Right ventricle myocardium superior (tissue), 1 donor: ENCODE results near the gene GRIP2. TPM values are rescaled to one million over a fixed set of nuclear protein-coding genes. Genes with fewer than 3 reads are reported as not detected.
"Not testable (repeated sequence)": the region's sequence is repeated elsewhere in the genome, so short reads cannot be mapped to it uniquely, and the experiment has no call there.

Source experiments
- ATAC-seq: fragments of 200-7000 bp; cut with Tn5 transposase; one replicate; pipeline ENCODE4 v1.9.1; 2020; ENCODE audit warnings: mild to moderate bottlenecking; ENCODE audit not compliant: poor library complexity
- DNase-seq: peaks from one replicate; pipeline ENCODE4 v3.0.0-alpha.2; 2020
- intact Hi-C: fragments of 100-400 bp; cut with DNase I; formaldehyde crosslinking; loops from one replicate; pipeline ENCODE4 v1.11.2; 2022
- total RNA-seq: library from RNA; stranded (reverse); fragmentation: NEBNext Ultra II Directional; extraction: Animal tissue kit (Norgen Biotek cat#: 25700); gene quantifications from one replicate; pipeline ENCODE4 v1.2.1, GENCODE V29; 2021
- donor health status: DM: no; HTN: yes; CAD: no; lungs with severe emphysema.

GRIP2 gene
- total RNA-seq, 1 donor from 2014 or later, result 40.1 TPM

- DNase-seq (peak; percentile 41), ATAC-seq (no peak)
- intact Hi-C loops, result no loop called here
Observed at GRCh38 chr3:14525685-14526631, 14.2 kb downstream of the GRIP2 start.

GRCh38 chr3:14524920-14525660 is 15.1 kb downstream of the GRIP2 start:
- intact Hi-C loops, result no loop called here
- DNase-seq, result peak; percentile 15

GRCh38 chr3:14524311-14524711 is 15.8 kb downstream of the GRIP2 start:
- ATAC-seq, result peak; percentile 67
- DNase-seq, result peak; percentile 71
- intact Hi-C loops, result no loop called here

More at GRCh38 chr3:14524920-14525660, 15.1 kb downstream of the GRIP2 start:
- no peak for ATAC-seq

DNA sequence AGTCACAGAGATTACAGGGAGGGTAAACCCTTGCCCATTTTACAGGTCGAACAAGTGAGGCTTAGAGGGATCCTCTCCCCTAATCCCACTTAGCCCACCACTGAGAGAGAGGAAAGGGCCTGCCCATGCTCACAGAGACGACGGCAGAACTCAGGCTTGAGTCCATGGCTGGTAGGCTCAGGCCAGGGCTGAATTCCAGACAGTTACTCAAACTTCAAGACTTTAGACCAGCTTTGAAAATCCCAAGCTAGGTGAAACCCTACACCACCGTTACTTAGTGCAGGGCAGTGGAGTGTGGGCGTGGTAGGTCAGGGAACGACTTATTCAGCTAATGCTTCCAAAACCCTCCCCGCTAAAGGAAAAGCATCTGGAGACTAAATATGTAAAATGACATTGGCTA is 16.4 kb downstream of the GRIP2 start:
- ATAC-seq (no peak), DNase-seq (no peak)
- intact Hi-C loops, result no loop called here

DNA sequence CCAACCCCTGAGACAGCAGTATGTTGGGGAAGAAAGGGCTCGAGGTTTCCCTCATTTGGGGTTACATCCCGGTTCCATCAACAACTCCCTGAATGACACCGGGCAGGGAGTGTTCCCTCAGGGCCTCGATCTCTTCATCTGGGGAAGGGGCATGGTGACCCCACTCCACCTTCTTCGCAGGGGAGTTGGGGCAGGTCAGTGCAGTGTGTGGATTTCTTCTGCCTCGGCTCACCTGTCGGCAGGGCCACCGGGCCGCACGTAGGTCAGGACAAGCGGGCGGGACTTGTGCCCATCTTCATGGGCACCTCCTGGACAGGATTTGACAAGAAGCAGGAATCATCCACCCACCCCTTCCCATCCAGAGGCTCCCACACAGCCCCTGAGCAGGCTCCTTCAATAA is 17.4 kb downstream of the GRIP2 start:
- DNase-seq, result no peak
- ATAC-seq, result no peak
- intact Hi-C loops, result no loop called here

GRCh38 chr3:14522129-14522691 is 17.9 kb downstream of the GRIP2 start:
- intact Hi-C loops, result no loop called here
- DNase-seq (peak; percentile 84), ATAC-seq (peak; percentile 86)

DNA sequence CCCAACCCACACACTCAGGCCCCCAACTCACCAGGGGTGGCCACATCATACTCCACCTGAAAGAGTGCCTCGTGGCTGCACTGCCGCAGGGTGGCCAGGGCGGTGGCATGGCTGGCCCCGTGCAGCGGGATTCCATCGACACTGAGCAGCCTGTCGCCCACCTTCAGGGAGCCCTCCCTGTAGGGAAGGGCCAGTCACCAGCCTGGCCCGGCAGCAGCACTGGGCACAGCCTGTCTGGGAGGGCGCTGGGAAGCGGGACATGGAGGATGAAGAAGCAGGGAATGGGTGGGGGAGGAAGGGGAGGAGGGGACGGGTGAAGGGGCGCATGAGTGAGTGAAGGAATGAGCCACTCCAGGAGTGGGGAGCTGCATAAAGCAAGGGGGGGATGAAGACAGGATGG is 18.5 kb downstream of the GRIP2 start:
- intact Hi-C loops, result no loop called here
- DNase-seq (no peak), ATAC-seq (no peak)

GRCh38 chr3:14520967-14521366 is 19.2 kb downstream of the GRIP2 start:
- no peak for DNase-seq
- intact Hi-C loops, result no loop called here
- ATAC-seq, result no peak

- ATAC-seq (no peak), DNase-seq (no peak)
- intact Hi-C loops, result no loop called here
Observed at GRCh38 chr3:14520149-14520548, 20.0 kb downstream of the GRIP2 start.

- ATAC-seq, result no peak
- no peak for DNase-seq
- intact Hi-C loops, result no loop called here
Observed at GRCh38 chr3:14519406-14519805, 20.7 kb downstream of the GRIP2 start.

- ATAC-seq (no peak), DNase-seq (no peak)
- intact Hi-C loops, result no loop called here
Observed at GRCh38 chr3:14518893-14519292, 21.2 kb downstream of the GRIP2 start.

- no peak for DNase-seq
- intact Hi-C loops, result no loop called here
- ATAC-seq, result no peak
Observed at GRCh38 chr3:14518432-14518802, 21.7 kb downstream of the GRIP2 start.

DNA sequence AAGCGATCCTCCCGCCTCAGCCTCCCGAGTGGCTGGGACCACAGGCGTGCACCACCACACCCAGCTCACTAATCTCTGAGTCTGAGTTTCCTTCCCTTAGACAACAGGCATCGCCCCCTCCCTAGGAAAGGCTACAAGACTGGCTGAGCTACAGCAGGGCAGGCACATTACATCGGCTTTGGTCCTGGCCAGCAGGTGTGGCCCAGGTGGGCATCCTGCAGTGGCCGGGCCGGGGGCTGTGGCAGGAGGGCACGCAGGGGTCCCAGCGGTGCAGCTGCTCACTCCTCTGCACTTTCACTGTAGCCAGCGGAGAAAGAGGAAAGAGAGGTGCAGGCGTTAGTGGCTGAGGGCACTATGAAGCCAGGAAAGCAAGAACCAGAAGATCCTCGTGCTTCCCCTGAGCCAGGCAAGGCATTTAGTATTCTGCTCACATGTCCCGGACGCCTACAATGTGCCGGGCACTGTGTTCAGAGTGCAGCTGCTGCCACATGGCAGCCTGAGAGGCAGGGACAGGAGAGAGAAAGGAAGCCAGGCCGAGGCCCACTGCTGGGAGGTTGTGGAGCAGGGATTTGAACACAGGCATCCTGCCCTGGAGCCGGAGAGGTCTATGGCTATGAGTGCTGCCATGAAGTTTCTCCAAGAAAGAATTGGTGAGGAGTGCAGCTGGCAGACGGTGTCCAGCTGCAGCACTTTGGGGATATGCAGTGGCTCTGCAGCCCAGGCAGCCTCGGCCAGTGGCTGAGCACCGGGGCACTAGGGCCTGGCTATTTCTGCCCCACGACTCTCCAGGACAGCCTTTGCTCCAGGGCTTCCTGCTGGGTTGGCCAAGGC is 22.3 kb downstream of the GRIP2 start:
- peak; percentile 28 for ATAC-seq
- no peak for DNase-seq
- intact Hi-C loops, result no loop called here

GRCh38 chr3:14516738-14517345 is 23.3 kb downstream of the GRIP2 start:
- intact Hi-C loops, result no loop called here
- ATAC-seq (no peak), DNase-seq (no peak)

DNA sequence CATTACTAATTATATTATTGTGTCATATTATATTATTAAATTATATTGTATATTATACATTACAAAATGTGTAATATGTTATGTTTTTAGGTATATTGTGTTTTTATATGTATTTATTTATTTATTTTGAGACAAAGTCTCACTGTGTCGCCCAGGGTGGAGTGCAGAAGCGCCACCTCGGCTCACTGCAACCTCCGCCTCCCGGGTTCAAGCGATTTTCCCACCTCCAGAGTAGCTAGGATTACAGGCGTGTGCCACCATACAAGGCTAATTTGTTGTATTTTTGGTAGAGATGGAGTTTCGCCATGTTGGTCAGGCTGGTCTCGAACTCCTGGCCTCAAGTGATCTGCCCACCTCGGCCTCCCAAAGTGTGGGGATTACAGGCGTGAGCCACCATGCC is 24.6 kb downstream of the GRIP2 start:
- DNase-seq, ATAC-seq, intact Hi-C loops: not testable (repeated sequence)

- intact Hi-C loops, result no loop called here
- no peak for ATAC-seq
- no peak for DNase-seq
Observed at GRCh38 chr3:14514323-14514720, 25.8 kb downstream of the GRIP2 start.

GRCh38 chr3:14513566-14514322 is 26.4 kb downstream of the GRIP2 start:
- no peak for DNase-seq
- intact Hi-C loops, result no loop called here
- ATAC-seq, result no peak

DNA sequence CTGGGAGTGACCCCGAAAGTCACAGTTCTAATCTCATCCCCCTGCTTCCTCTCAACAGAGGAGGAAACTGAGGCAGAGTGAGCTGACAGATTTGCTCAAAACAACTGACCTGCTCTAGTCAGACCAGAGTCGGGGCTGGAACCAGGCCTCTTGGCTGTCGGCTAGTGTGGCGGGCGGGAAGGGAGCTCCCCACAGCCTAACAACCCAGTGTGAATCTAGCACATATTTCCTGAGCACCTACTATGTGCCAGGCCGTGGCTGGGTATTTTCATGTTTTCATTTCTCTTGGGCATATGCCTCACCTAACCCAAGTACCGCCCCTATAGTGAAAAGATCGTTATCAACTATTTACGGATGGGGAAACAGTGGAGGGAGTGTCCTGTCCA is 27.2 kb downstream of the GRIP2 start:
- intact Hi-C loops, result no loop called here
- no peak for DNase-seq
- ATAC-seq, result no peak
